DOHH2 (cell line): ENCODE data around the gene CFAP61.

ENCODE experiments used
- EZH2phosphoT487 ChIP-seq: fragments of 200-600 bp; sonication (generic); IDR thresholded peaks from 2 replicates; pipeline ENCODE4 v1.6.1; 2017; ENCODE audit warnings: borderline replicate concordance, mild to moderate bottlenecking, antibody characterized with exemption, low read length, moderate library complexity, mixed read lengths
- TF ChIP-seq, protein P1 (sequence below): fragments of 200-600 bp; sonication (generic); IDR thresholded peaks from one replicate; pipeline ENCODE4 v1.5.1; 2014; ENCODE audit warnings: antibody characterized with exemption, mild to moderate bottlenecking, low read depth, low read length; ENCODE audit not compliant: poor library complexity, severe bottlenecking

DNA sequence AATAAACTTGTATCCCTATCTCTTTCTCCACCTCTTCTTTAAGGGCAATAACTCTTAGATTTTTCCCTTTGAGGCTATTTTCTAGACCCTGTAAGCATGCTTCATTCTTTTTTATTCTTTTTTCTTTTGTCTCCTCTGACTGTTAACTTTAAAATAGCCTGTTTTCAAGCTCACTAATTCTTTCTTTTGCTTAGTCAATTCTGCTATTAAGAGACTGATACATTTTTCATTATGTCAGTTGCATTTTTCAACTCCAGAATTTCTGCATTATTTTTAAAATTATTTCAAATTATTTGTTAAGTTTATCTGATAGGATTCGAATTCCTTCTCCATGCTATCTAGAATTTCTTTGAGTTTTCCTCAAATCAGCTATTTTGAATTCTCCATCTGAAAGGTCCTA lies 84.0 kb downstream of the CFAP61 start:
- TF ChIP-seq, protein P1, sequence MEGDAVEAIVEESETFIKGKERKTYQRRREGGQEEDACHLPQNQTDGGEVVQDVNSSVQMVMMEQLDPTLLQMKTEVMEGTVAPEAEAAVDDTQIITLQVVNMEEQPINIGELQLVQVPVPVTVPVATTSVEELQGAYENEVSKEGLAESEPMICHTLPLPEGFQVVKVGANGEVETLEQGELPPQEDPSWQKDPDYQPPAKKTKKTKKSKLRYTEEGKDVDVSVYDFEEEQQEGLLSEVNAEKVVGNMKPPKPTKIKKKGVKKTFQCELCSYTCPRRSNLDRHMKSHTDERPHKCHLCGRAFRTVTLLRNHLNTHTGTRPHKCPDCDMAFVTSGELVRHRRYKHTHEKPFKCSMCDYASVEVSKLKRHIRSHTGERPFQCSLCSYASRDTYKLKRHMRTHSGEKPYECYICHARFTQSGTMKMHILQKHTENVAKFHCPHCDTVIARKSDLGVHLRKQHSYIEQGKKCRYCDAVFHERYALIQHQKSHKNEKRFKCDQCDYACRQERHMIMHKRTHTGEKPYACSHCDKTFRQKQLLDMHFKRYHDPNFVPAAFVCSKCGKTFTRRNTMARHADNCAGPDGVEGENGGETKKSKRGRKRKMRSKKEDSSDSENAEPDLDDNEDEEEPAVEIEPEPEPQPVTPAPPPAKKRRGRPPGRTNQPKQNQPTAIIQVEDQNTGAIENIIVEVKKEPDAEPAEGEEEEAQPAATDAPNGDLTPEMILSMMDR: no peak
- TF ChIP-seq EZH2phosphoT487: no peak
